HG02884 (cell line): ENCODE results near the gene KCNG3.

ENCODE experiments used
- ATAC-seq: cut with Tn5 transposase; IDR thresholded peaks from one replicate; pipeline ENCODE4 v1.9.1; 2021; ENCODE audit warnings: mild to moderate bottlenecking, moderate library complexity; ENCODE audit not compliant: unreplicated experiment

The KCNG3 gene

GRCh38 chr2:42486145-42486906 lies 7.5 kb downstream of the KCNG3 start:
- no peak for ATAC-seq

DNA sequence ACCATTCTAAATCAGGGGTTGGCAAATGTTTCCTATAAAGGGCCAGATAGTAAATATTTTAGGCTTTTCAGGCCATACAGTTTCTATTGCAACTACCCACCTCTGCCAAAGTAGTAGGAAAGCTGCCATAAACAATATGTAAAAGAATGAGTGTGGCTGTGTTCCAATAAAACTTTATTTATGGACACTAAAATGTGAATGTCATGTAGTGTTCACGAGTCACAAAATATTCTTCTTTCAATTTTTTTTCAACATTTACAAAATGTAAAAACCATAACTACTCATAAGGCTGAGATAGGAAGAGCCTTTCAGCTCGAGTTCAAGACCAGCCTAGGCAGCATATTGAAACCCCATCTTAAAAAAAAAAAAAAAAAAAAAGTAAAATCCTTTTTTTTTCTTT lies 13.4 kb downstream of the KCNG3 start:
- no peak for ATAC-seq

GRCh38 chr2:42474765-42475454 lies 18.9 kb downstream of the KCNG3 start:
- ATAC-seq: no peak

DNA sequence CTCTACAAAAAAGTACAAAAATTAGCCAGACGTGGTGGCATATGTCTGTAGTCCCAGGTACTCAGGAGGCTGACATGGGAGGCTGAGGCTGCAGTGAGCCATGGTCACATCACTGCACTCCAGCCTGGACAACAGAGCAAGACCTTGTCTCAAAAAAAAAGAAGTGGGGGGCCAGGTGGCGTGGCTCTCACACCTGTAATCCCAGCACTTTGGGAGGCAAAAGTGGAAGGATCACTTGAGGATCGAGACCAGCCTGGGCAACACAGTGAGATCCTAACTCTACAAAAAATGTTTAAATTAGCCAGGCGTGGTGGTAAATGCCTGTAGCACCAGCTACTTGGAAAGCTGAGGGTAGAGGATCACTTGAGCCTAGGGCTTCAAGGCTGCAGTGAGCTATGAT lies 23.1 kb downstream of the KCNG3 start:
- ATAC-seq: no peak

DNA sequence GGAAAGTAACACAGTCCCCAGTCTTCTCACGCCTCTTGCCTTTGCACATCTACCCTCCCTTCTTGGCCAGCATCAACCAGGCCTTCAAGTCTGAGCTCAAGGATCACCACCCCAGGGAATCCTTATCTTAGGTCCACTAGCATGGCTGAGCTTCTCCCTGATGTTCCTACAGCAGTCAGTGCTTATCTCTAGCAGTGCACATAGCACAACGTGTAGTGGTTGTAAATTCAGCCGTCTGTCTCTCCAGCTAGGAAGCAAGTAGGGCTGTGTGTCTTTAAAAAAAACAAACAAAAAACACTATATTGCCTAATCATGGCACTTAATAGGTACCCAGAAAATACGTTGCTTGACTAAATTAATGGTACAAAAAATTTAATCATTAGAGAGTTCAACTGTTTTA lies 29.2 kb downstream of the KCNG3 start:
- ATAC-seq: no peak

- ATAC-seq: no peak
Measured at GRCh38 chr2:42463570-42463969, 30.2 kb downstream of the KCNG3 start.

- no peak for ATAC-seq
Measured at GRCh38 chr2:42459296-42459695, 34.5 kb downstream of the KCNG3 start.

GRCh38 chr2:42458396-42458795 lies 35.4 kb downstream of the KCNG3 start:
- no peak for ATAC-seq

DNA sequence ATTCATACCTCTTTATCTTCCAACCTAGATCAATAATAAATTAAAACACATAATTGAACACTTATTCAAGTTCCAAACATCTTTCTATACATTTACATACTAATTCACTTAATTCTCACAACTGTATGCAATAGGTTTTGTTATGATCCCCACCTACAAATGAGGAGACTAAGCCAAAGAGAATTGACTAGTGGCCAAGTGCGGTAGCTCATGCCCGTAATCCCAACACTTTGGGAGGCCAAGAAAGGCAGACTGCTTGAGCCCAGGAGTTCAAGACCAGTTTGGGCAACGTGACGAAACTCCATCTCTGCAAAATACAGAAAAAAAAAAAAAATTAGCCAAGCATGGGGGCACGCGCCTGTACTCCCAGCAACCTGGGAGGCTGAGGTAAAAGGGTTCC lies 36.8 kb downstream of the KCNG3 start:
- no peak for ATAC-seq

DNA sequence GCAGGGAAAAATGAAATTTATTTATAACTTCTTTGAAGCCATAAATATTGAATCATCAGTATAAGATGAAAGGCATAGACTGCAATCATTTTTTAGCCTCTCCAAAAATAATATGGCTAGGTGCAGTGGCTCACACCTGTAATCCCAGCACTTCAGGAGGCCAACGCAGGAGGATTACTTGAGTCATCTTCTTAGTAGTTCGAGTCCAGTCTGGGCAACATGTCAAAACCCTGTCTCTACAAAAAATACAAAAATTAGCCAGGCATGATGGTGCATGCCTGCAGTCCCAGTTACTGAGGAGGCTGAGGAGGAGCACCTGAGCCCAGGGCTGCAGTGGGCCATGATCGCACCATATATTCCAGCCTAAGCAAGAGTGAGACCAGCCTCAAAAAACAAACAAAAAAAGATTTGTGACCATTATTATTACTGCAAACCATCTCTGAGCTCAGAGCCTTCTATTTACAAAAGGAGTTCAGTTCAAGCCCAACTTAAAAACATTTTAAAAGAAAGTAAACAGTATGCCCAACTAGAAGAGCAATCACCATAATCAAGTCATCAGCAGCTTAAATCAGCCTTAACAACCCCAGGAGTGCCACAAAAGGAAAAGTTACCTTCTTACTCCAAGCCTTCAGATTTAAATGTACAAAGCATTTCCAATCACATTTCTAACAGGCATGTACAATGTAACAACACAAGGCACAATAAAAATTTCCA lies 37.5 kb downstream of the KCNG3 start:
- ATAC-seq: no peak

DNA sequence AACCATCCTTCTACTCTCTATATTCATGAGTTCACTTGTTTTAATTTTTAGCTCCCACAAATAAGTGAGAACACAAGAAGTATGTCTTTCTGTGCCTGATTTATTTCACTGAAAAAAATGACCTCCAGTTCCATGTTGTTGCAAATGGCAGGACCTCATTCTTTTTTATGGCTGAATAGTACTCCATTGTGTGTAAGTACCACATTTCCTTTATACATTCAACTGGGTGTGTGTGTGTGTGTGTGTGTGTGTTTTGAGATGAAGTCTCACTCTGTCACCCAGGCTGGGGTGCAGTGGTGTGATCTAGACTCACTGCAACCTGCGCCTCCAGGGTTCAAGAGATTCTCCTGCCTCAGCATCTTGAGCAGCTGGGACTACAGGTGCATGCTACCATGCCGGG lies 41.2 kb downstream of the KCNG3 start:
- ATAC-seq: no peak

- no peak for ATAC-seq
Measured at GRCh38 chr2:42450136-42450535, 43.6 kb downstream of the KCNG3 start.

- no peak for ATAC-seq
Measured at GRCh38 chr2:42449163-42450087, 44.4 kb downstream of the KCNG3 start.

DNA sequence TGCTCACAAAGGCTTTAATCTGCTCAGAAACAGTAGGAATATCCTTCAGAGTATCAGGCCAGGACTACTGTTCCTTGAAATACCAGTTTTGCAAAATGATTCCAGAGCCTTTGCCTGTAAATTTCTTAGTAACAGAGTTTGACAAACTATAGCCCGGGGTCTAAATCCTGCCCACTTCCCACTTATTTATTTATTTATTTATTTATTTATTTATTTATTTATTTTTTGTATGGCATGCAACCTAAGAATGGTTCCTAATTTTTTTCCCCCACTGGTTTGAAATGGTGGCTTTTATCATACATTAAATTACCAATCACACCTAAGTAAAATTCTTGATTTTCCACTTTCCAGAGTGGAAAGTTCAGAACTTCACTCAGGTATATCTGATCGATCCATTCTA lies 45.6 kb downstream of the KCNG3 start:
- ATAC-seq: no peak

GRCh38 chr2:42446503-42447271 lies 47.1 kb downstream of the KCNG3 start:
- no peak for ATAC-seq

GRCh38 chr2:42443718-42444399 lies 49.9 kb downstream of the KCNG3 start:
- ATAC-seq: no peak

DNA sequence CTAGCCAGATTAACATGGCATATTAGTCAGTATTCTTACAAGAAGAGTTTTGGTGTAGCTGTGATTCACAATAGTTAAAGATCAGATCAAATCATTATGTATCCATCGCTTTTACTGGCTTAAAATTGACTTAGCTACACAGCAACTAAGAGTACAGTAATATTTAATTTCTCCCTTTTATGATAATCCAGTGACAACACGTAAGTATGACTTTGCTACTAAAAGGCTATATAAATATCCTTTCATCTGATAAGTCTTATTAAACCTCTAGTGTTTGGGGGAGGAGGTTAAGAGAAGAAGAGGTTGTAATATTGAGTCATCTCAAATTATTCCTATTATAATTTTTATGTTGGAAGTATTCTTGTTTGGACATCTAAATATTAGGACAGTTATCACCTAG lies 51.0 kb downstream of the KCNG3 start:
- ATAC-seq: no peak

DNA sequence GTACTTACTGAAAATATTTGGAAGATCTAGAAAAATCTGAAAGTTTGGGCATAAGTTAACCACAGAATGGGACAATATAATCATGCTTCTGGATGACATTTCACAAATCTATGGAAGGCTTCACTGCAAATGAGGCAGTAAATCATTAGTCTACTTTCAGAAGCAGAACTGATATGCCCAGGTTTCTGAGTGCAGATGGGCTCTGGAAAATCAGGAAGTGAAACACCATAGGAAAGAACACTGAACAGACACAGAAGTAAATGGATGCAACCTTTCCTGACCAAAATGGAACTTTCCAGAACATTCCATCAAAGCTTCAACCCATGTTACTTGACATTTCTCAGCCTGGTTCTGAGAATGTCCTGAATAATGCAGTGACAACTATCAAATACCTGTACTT lies 55.1 kb downstream of the KCNG3 start:
- ATAC-seq: no peak

- no peak for ATAC-seq
Measured at GRCh38 chr2:42436370-42436769, 57.4 kb downstream of the KCNG3 start.

GRCh38 chr2:42435628-42436027 lies 58.2 kb downstream of the KCNG3 start:
- ATAC-seq: no peak
